AG08396 (cell line): ENCODE data around the gene ETV6.

Experiments used
- DNase-seq: peaks from one replicate; pipeline ENCODE4 v3.0.0; 2012; ENCODE audit warnings: low spot score, mixed read lengths

Gene ETV6

GRCh38 chr12:11859705-11860425 lies 210.4 kb downstream of the ETV6 start:
- DNase-seq, result no peak

GRCh38 chr12:11861155-11861863 lies 211.8 kb downstream of the ETV6 start:
- no peak for DNase-seq

- DNase-seq, result no peak
Measured at GRCh38 chr12:11861864-11862600, 212.6 kb downstream of the ETV6 start.

- DNase-seq, result peak; percentile 79
Measured at GRCh38 chr12:11862798-11863197, 213.3 kb downstream of the ETV6 start.

- no peak for DNase-seq
Measured at GRCh38 chr12:11863478-11863906, 214.0 kb downstream of the ETV6 start.

- no peak for DNase-seq
Measured at GRCh38 chr12:11863988-11864387, 214.5 kb downstream of the ETV6 start.

- no peak for DNase-seq
Measured at GRCh38 chr12:11865824-11866223, 216.3 kb downstream of the ETV6 start.

- DNase-seq, result no peak
Measured at GRCh38 chr12:11868027-11868426, 218.6 kb downstream of the ETV6 start.

- no peak for DNase-seq
Measured at GRCh38 chr12:11869406-11869805, 219.9 kb downstream of the ETV6 start.

- no peak for DNase-seq
Measured at GRCh38 chr12:11870041-11870451, 220.6 kb downstream of the ETV6 start.

- DNase-seq, result no peak
Measured at GRCh38 chr12:11872055-11872454, 222.6 kb downstream of the ETV6 start.

- DNase-seq, result no peak
Measured at GRCh38 chr12:11875414-11875935, 226.0 kb downstream of the ETV6 start.

GRCh38 chr12:11876307-11876706 lies 226.8 kb downstream of the ETV6 start:
- no peak for DNase-seq

GRCh38 chr12:11877102-11877826 lies 227.8 kb downstream of the ETV6 start:
- no peak for DNase-seq

- peak; percentile 79 for DNase-seq
Measured at GRCh38 chr12:11877869-11878780, 228.7 kb downstream of the ETV6 start.

- no peak for DNase-seq
Measured at GRCh38 chr12:11879306-11879705, 229.8 kb downstream of the ETV6 start.

- DNase-seq, result no peak
Measured at GRCh38 chr12:11880381-11880780, 230.9 kb downstream of the ETV6 start.

- no peak for DNase-seq
Measured at GRCh38 chr12:11881835-11882234, 232.4 kb downstream of the ETV6 start.

GRCh38 chr12:11882301-11883019 lies 233.0 kb downstream of the ETV6 start:
- DNase-seq, result no peak

GRCh38 chr12:11884116-11884515 lies 234.6 kb downstream of the ETV6 start:
- no peak for DNase-seq
